GM21619 (cell line): ENCODE results near the gene SLC13A3.

Source experiments
- ATAC-seq: cut with Tn5 transposase; IDR thresholded peaks from one replicate; pipeline ENCODE4 v1.9.1; 2021; ENCODE audit not compliant: unreplicated experiment

Gene SLC13A3

DNA sequence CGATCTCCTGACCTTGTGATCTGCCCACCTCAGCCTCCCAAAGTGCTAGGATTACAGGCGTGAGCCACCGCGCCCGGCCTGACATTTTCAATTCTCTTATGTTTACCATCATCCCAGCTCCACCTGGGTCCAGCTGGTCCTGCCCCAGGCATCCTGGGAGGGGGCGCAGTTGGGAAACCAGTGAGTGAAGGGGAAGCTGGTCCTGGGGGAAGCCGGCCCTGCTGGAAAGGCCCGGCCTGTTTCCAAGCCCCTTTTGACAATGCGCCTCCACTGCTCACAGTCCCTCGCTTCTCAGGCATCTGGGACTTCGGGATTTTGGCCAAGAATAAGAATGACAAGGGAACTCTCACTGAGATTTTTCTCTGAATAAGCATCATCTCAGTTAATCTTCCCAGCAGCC lies 14.2 kb downstream of the SLC13A3 start:
- no peak for ATAC-seq

DNA sequence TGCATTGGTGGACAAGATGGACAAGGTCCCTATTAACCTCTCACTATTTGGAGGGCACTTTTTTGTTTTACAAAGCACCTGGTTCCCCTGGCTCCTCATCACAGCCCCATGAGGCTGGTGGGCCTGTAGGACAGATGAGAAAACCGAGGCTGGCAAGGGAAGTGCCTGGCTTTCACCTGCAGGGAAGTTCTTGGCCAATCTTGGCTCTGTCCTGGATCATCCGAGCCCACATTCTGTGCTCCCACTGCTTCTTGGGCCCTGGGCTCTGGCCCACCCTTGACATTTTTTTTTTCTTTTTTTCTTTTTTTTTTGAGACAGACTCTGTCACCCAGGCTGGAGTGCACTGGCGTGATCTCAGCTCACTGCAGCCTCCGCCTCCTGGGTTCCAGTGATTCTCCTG lies 14.7 kb downstream of the SLC13A3 start:
- no peak for ATAC-seq

DNA sequence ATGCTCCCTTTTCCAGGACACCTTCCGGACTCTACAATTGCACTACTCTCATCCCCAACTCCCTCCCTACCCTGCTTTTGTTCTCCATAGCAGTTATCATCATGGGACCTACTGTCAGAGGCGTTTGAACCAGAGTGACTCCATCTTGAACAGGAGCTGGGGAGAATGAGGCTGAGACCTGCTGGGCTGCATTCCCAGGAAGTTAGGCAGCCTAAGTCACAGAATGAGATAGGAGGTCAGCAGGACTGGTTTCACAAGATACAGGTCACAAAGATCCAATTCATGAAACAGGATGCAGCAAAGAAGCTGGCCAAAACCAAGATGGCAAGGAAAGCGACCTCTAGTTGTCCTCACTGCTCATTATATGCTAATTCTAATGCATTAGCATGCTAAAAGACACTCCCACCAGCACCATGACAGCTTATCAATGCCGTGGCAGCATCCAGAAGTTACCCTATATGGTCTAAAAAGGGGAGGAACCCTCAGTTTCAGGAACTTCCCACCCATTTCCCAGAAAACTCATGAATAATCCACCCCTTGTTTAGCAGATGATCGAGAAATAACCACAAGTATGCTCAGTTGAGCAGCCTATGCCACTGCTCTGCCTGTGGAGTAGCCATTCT lies 15.6 kb downstream of the SLC13A3 start:
- ATAC-seq: no peak

DNA sequence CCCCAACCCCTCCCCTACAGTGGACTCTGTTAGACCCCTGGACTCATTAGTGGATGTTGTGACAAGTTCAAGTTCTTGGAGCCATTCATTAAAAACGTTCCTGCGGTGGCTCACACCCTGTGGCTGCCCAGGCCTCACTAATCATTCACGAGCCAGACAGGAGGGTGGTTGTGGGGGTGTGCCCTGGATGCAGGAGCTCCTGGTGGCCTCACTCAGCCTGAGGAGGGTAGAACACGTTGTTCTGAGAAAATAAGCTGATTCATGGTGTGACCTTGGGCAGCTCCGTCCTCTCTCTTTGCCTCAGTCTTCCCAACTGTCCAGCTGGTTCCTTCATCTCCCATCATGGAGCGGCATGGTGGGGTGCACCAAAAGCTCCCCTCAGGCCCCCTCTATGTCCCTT lies 16.7 kb downstream of the SLC13A3 start:
- no peak for ATAC-seq

DNA sequence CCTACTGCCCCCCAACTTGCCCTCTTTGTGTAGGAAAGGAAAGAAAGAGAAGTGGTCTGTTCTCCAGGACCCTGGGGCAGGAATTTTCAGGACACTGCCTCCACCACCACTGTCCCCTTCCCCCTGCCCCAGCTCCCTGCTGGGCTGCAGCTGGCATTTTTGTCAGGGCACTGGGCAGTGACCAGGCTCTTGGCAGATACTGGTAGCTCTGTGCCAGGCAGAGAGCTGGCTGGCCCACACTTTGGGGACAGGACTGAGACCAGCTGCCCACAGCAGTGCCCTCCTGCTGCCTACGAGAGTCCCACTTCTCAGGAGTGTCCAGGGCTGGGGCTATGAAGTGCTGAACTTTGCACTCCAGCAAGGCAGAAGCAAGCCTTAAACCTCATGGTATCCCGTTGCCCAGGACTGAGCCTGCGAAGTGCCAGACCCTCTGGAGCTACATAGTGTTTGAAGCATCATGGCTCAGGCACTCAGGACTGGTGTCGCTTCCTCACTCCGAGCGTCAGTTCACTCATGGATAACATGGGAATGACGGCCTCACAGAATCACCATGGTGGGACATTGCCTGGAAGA lies 19.3 kb downstream of the SLC13A3 start:
- ATAC-seq: no peak

DNA sequence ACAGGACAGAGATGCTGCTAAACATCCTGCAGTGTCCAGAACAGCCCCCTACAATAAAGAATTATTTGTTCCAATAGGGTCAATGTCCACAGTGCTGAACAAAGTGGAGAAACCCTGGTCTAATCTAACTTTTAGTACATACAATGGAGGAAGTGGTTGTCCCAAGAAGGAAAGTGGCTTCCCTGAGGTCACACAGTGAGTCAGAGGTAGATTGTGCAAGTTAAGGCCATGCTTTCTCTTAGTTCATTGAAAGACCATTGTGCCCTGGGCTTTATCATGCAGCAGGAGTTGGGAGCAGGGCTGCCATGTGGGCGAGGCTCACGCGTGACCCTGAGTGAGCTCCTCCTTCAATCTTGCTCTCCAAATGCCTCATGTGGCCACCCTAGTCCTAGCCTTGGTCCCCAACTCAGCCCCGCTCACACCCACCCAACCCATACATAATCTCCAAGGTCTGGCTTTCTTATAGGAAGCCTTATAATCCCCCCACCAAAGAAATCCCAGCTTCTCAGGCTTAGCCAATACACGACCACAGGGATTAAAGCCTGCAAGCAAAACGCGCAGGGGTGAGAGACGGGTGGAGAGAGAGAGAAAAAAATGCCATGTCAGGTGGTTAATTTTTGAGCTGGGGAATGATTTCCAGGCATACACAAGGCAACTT lies 19.9 kb downstream of the SLC13A3 start:
- ATAC-seq: no peak

DNA sequence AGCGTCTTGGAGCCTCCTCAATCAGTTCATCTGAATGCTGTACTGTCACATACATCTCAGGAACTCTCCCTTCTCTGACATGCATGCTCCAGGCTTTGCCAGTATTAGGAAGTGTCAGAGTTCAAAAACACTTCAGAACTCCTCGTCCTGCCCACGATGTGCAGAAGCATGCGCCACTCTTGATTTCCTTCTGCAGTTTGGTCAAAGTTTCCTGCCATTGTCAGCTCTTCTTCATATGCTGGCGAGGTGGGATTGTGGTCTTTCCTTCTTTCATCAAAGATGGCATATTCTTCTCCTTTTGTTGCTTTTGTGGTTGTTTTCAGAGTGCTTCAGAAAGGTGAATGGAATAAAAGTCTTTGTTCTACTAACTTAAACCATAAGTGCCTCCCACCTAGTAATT lies 21.0 kb downstream of the SLC13A3 start:
- no peak for ATAC-seq

DNA sequence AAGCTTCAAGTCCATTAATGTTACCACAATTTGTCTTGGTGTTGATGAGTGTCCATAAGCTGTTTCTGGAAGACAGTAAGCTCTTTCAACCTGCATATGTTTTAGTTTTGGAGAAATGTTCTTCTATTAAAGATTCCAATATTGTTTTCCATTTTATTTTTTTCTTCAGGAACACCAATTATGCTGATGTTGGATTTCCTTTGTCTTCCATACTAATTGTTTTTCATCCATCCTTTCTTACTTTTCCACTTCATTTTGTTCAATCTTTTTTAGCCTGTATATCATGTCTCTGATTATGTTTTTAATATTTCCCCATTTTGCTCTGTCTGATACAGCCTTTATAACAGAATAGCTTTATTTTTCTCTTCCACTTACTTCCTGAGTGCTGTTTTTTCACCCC lies 21.9 kb downstream of the SLC13A3 start:
- ATAC-seq: no peak

DNA sequence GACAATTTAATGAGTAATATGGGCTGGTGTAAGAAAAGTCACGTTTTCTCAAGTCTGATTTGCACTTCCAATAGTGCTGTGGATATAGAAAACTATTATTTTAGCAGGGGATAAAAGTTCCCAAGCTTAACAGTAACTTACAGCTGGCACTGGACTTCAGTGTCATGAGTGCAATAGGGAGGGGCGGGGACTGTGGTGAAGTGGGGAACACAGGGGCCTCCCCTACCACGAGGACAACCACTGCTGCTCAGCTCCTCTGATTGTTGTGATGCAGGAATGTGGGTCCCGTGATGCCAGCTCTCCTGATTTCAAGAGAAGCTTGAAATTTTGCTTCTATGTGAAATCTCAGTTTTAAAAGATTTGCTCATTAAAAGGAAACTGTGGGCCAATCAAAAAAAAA lies 24.0 kb downstream of the SLC13A3 start:
- no peak for ATAC-seq

DNA sequence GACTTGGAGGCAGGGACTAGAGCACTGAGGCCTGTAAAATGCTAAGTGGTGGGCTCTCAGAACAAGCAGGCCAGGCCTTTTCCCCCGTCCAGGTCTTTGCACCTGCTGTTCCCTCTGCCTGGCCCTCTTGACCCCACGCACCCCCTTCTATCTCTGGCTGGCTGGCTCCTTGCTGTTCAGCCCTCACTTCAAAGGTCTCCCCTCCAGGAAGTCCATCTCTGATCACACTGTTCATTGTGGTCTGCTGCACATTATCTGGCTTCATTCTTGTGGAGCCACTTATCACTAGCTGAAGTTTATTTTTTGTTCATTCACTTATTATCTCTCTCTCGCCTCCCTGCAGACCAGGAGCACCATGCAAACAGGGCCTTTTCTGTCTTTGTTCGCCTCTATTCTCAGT lies 24.5 kb downstream of the SLC13A3 start:
- ATAC-seq: no peak

DNA sequence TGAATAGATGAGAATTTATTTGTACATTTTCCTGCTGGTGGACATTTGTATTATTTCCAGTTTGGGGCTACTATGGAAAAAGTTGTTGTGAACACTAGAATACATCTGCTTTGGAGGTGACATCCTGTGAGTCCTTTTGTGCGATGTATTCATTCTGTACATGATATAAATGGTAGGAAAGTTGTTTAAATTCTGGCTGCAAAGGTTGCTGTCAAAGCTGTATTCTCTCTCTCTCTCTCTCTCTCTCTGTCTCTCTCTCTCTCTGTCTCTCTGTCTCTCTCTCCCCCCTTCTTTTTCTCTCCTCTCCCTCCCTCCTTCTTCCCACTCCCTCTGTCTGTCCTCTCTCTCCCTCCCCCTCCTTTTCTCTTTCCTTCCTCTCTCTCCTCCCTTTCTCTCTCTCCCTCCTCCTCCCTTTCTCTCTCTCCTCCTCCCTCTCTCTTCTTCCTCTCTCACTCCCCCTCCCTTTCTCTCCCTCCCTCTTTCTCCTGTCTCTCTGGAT lies 25.3 kb downstream of the SLC13A3 start:
- ATAC-seq: no peak

DNA sequence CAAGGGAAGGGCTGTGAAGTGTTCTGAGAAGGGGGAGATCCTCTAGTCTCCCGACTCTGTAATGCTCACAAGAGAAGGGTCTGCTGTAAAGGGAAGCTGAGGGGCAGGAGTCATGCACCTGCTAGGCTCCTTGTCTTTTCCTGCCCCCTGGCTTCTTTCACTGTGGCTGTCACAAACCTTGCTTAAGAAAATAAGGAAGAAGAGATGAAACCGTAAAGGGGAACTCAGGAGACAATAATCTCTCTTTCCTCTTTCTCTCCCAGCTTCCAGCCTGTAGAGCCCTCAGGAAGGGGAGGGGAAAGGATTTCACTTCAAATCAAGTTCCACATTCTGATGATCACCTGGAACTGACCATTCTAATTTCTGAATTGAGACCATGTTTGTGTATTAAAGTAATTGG lies 26.3 kb downstream of the SLC13A3 start:
- ATAC-seq: no peak

DNA sequence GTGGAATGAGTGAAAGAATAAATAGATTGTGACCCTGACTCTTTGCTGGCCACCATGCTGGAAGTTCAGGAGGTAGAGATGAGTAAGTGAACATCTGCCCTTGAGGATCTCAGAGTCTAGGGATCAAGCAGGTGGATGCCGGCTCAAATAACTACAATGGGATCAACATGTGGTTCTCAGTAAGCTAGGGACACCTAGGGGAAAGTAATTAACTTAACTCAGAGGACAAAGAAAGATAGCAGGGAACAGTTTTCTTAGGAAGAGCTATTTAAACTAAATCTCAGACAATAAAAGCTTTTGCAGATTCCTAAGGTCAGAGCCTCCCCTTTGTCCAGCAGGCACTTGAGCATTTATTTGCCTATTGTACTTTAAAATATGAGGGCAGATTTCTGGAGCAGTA lies 29.1 kb downstream of the SLC13A3 start:
- ATAC-seq: no peak

DNA sequence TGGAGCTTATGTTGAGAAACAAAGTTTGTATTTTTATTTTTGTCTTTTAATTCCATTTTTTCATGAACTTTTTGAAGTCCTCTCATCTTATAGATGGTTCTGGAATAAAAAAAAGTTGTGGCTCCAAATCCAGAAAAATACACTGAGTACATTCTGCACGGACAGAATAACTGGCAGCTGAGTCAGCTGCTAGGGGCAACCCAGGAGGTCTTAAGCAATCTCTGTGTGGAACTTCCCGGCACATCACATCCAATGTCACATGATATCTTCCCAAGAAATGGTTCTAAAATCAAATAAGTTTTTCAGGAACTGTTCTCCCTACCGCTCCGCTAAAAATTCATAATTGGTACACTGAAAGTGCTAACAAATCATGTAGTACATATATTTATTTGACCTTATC lies 29.8 kb downstream of the SLC13A3 start:
- no peak for ATAC-seq

DNA sequence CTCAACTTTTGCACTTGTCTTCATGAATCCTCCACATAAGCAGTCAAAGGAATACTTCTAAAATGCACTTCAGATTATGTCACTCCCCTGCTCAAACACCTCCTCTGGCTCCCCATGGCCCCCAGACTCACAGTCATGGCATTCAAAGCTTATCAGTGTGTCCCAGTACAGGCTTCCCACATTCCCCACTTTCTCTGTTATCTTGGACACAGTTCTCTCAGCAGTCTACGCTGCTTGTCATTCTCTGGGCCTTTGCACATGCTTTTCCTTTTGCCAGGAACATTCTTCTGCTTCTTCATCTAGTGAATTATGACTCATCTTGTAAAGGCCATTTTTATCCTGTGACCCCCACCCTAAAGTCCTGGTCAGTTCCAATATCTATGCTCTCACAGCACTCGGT lies 31.8 kb downstream of the SLC13A3 start:
- ATAC-seq: no peak

DNA sequence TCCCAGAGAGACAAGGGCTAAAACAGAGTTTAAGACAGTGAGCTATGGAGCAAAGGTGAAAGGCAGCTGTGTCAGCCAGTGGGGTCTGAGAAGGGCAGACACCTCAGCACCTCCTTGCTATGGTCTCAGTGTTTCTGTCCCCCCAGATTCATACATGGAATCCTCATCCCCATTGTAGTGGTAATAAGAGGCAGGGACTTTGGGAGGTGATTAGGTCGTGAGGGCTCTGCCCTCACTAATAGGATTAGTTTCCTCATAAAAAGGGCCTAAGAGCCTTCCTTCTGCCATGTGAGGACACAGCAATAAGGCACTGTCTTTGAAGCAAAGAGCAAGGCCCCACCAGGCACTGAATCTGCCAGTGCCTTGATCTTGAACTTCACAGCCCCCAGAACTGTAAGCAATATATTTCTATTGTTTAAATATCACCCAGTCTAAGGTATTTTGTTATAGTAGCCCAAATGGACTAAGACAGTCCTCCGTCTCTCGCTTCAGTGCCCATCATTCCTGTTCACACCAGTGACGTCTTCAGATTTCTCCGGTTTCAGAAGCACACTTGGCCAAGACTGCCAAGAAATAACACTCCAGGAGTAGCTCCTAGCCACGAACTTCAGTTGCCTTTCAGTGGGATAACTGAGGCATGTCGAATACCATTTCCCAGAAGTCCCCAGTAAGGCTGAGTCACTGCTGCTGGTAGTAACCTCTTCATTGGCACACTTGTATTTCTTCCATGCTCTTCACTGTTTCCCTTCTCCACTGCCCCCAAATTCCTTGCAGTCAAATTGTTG lies 32.8 kb downstream of the SLC13A3 start:
- no peak for ATAC-seq

DNA sequence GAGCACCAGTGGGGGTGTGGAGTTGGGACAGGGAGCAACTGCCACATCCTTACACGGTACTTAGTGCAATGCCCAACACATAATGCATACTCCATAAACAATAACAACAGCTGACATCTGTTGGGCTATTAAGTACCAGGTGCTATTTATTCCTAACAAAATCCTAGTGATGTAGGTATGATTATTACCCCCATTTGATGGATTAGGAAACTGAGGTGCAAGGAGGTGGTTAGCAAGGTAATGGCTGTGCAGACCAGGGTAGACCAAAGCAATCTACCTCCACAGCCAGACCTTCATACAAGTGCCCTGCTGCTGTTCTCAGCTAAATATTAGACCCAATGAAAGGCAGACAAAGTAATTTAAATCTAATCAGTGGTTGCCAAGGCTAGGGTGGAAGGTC lies 36.8 kb downstream of the SLC13A3 start:
- ATAC-seq: no peak

DNA sequence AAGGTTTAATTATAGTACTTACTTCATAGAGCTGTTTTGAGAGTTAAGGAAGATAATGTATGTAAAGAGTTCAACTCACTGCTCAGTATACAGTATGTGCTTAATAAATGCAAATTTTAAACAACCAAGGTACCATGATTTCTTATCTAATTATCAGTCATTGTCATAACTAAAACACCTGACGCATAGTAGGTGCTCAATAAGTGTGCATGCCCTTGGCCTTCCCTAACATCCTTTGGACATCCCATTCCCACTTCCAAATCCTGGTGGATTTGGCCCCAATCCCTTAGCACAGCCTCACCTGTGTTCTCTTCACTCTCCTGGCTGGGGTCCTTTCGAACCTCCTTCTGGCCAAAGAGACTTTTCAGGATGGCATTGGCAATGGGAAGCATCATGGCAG lies 41.1 kb downstream of the SLC13A3 start:
- ATAC-seq: no peak

DNA sequence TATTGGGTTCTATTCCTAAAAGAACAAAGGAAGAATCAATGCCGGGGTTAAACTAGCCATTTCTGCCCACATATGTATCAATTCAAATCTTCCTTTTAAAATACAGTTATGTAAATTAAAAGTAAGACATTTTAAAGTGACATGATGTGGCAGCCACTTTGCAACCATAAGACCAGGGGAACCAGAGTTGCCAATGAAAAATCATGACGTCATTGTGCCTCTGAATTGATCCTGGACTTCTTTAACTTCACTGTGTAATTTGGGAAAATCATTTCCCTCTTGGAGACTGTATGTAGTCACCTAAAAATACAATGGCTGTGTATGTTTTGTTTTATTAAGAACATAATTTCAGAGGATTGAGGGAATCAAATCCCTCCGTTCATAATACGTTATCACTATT lies 42.2 kb downstream of the SLC13A3 start:
- ATAC-seq: no peak

DNA sequence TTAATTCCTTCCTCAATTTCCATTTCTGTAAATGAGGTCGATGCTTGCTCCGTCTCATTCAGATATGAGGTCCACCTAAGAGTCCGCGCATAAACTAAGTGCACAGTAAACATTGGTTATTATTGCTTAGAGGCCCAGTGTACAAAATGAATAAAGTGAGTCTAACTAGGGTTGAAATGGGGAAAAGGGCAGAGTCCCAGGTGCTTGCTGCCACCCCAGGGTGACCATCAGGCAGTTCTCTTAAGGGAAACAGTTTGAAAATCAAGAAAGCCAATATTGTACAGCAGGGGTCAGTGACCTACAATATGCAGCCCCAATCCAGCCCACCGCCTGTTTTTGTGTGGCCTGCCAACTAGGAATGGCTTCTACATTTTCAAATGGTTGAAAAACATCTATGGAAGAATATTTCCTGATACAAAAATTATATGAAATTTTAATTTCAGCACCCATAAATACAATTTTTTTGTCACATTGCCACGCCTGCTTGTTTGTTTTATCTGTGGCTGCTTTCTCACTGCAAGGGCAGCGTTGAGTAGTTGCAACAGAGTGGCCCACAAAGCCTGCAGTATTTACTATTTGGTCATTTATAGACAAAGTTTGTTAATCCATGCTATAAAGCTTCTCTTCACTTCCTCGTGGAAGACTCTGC lies 43.3 kb downstream of the SLC13A3 start:
- ATAC-seq: no peak

DNA sequence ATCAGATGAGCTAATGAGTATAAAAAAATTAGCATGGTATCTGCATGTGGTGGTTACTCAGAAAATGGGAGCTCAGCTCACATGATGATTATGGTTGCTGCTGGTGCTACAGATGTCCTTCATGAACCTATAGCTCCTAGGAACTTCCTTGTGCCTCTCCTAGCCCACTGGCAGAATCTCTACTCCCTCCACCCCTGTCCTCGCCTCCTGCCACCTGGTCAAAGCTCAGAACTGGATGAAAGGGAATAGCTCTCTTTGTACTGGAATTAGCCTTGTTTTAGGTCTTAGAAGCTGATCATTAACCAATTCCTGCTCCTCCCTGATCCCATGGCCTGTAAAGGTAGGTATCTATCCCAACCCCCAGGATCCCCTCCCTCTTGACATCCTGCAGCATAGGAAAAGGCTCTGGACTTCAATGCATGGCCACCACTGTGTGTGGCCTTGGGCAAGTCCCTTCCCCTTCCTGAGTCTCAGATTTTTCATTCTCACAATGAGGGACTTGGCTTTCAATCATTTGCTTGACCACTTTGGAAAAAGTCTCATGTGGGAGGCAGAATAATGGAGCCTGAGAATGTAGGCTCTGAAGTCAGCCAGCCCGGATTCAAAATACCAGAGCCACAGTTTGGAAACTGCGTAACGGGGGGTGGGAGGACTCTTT lies 43.9 kb downstream of the SLC13A3 start:
- no peak for ATAC-seq
